Activated naive CD4-positive, alpha-beta T cell treated with anti-CD3 and anti-CD28 coated beads, Interleukin-2, amount 10 ng/mL, durations not matched to agents 7 days and 5 days (primary cell): ENCODE data around the gene ARL5A.
A peak's percentile ranks its signal among the peaks of the same experiment; 100 is the strongest.
"Not testable (repeated sequence)": the region's sequence is repeated elsewhere in the genome, so short reads cannot be mapped to it uniquely, and the experiment has no call there.

ENCODE experiments used
- CTCF ChIA-PET: fragments of 350-600 bp; sonication (Branson Sonifier 250); formaldehyde crosslinking; loops from one replicate; lab custom pipeline; 2021; ENCODE audit warnings: antibody characterized with exemption; lab: Charles Lee
- DNase-seq: peaks from one replicate; pipeline ENCODE4 v3.0.0-alpha.2; 2020
- H3K27ac Mint-ChIP-seq: one replicate; pipeline ENCODE4 v1.8.0; 2021; ENCODE audit warnings: mild to moderate bottlenecking, moderate library complexity, mixed read lengths
- H3K27me3 Mint-ChIP-seq: one replicate; pipeline ENCODE4 v1.8.0; 2021; ENCODE audit warnings: mild to moderate bottlenecking, mixed read lengths
- H3K36me3 Mint-ChIP-seq: one replicate; pipeline ENCODE4 v1.8.0; 2021; ENCODE audit warnings: mixed read lengths
- H3K4me1 Mint-ChIP-seq: one replicate; pipeline ENCODE4 v1.8.0; 2021; ENCODE audit warnings: mixed read lengths
- H3K4me3 Mint-ChIP-seq: one replicate; pipeline ENCODE4 v1.8.0; 2021; ENCODE audit warnings: mild to moderate bottlenecking, moderate library complexity, mixed read lengths
- H3K9me3 Mint-ChIP-seq: one replicate; pipeline ENCODE4 v1.8.0; 2021; ENCODE audit warnings: mixed read lengths

ARL5A gene, protein sequence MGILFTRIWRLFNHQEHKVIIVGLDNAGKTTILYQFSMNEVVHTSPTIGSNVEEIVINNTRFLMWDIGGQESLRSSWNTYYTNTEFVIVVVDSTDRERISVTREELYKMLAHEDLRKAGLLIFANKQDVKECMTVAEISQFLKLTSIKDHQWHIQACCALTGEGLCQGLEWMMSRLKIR

DNA sequence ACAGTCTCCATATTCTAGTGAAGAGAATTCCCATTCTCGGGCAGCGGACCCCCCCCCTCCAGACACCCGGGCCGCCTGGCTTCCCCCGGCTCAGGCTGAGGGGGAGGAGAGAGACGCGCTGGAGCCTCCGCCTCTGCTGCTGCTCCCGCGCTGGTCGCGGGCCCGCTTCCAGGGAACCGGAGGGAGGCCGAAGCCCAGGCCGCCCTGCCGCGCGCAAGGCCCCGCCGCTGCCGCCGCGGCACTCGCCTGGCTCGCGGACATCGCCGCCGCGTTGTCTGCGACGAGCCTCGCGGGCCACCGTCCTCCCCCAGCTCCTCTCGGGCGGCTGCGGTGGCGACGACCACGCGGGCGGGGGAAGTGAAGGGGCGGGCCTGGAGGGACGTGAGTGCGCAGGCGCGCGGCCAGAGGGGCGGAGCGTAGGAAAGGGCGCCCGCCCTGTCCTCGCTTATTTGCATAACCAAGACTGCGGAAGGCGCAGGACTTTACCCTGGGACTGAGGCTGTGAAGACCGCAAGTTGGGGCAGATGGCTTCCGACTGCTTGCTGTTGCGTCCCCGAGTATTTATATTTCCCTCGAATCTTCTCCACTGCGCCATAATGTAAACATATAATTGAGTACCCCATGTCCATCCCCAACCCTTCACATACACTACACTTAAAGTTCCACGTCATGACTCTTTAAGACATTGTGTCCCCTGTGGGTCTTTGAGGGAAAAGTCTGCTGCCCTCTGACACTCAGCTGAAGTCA lies at the start of gene ARL5A:
TSS of gene ARL5A (minus strand) at position 279 of the 747 bp plus-strand sequence. CDS start at position 34, 245 bp downstream.
- CTCF ChIA-PET: no interaction called here

GRCh38 chr2:151875631-151876030 lies 47.4 kb upstream of the ARL5A start:
- CTCF ChIA-PET, H3K36me3 Mint-ChIP-seq, DNase-seq, H3K4me1 Mint-ChIP-seq, H3K4me3 Mint-ChIP-seq, H3K9me3 Mint-ChIP-seq, H3K27ac Mint-ChIP-seq, H3K27me3 Mint-ChIP-seq: not testable (repeated sequence)

More for the DNA sequence above, at the start of gene ARL5A:
- Mint-ChIP-seq H3K27ac (peak within 1 kb of the TSS; percentile 86), H3K27me3 (no peaks in the 10 kb centered on the region), H3K4me1 (peaks cover 44% of the 10 kb centered on the region), H3K4me3 (peak within 1 kb of the TSS; percentile 95), H3K9me3 (no peaks in the 10 kb centered on the region), H3K36me3 (peaks cover 16% of the 10 kb centered on the region)
- peak; percentile 94 for DNase-seq

DNA sequence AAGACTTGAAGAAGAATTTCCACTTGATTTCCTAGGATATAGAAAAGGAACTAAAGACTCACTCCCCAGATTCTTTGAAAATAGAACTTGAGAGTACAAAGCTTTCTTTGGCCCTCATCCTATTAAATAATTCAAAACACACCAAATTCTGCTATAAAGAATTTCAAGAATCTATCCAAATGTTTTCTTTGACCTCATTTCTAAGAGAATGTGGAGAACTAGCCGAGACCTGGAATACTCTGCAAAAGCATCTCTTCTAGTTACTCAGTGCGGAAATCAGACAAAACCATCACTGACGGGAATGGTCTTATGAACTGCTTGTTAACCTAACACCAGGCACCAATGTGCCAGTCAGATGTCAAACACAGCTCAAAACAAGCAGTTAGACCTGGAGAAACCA lies 44.2 kb upstream of the ARL5A start:
- H3K27me3 Mint-ChIP-seq: peaks cover 14% of the 10 kb centered on the region
- no peak for DNase-seq
- no peak overlapping the region for H3K27ac Mint-ChIP-seq
- no peak overlapping the region for H3K4me3 Mint-ChIP-seq
- H3K36me3 Mint-ChIP-seq: no peaks in the 10 kb centered on the region
- CTCF ChIA-PET: no interaction called here
- H3K4me1 Mint-ChIP-seq: no peaks in the 10 kb centered on the region
- no peaks in the 10 kb centered on the region for H3K9me3 Mint-ChIP-seq

GRCh38 chr2:151869291-151869690 lies 41.1 kb upstream of the ARL5A start:
- Mint-ChIP-seq H3K9me3 (no peaks in the 10 kb centered on the region), H3K27ac (no peak overlapping the region), H3K27me3 (peaks cover 14% of the 10 kb centered on the region), H3K4me3 (no peak overlapping the region), H3K36me3 (no peaks in the 10 kb centered on the region), H3K4me1 (no peaks in the 10 kb centered on the region)
- no peak for DNase-seq
- CTCF ChIA-PET: no interaction called here

DNA sequence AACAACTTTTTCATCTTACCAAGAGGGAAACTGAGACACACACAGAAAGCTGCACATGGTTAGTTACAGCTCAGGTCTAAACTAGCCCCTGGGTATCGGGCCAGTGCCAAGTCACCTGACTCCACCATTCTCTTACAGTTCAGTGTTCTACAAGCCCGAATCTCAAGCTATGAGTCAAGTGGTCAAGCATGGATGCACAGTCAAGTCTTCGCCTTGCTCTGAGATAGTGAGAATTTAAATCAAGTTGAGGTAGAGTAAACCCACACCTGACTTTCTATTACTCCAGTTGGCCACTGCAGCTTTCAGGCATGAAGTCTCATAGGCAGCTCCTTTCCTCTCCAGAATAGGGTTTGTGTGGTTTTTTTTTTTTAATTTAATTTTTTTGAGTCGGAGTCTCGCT lies 34.5 kb upstream of the ARL5A start:
- no peaks in the 10 kb centered on the region for H3K9me3 Mint-ChIP-seq
- no peak overlapping the region for H3K27ac Mint-ChIP-seq
- H3K27me3 Mint-ChIP-seq: no peaks in the 10 kb centered on the region
- no peak for DNase-seq
- no peaks in the 10 kb centered on the region for H3K4me1 Mint-ChIP-seq
- H3K36me3 Mint-ChIP-seq: no peaks in the 10 kb centered on the region
- CTCF ChIA-PET: no interaction called here
- H3K4me3 Mint-ChIP-seq: no peak overlapping the region

- CTCF ChIA-PET: no interaction called here
- no peaks in the 10 kb centered on the region for H3K9me3 Mint-ChIP-seq
- H3K4me3 Mint-ChIP-seq: no peak overlapping the region
- H3K27me3 Mint-ChIP-seq: no peaks in the 10 kb centered on the region
- H3K27ac Mint-ChIP-seq: no peak overlapping the region
- H3K4me1 Mint-ChIP-seq: no peaks in the 10 kb centered on the region
- no peak for DNase-seq
- no peaks in the 10 kb centered on the region for H3K36me3 Mint-ChIP-seq
Measured at GRCh38 chr2:151861174-151861573, 33.0 kb upstream of the ARL5A start.

DNA sequence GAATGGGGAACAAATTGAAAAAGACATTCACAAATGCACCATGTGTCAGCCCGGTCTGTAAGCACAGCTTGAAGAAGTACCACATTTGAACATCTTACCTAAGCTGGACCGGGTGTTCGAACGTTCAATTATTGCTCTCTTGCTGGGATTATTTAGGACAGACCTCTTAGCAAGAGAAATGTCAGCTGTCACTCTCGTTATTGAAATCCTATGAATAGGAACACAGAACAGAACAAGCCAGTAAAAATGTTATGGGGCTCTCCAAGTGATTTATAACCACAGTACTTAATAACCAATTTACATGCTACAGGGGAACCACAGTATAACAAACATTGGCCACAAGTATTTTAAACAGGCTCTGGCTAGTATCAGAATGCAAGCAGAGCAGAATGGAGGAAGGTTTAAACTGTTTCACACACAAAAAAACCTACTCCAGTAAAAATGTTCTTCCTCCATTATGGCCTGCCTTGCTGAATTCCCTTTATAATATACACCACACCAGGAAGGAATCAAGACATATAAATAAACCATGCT lies 32.5 kb upstream of the ARL5A start:
- no peak for DNase-seq
- H3K4me3 Mint-ChIP-seq: no peak overlapping the region
- H3K27ac Mint-ChIP-seq: no peak overlapping the region
- no peaks in the 10 kb centered on the region for H3K4me1 Mint-ChIP-seq
- H3K27me3 Mint-ChIP-seq: no peaks in the 10 kb centered on the region
- CTCF ChIA-PET: no interaction called here
- H3K9me3 Mint-ChIP-seq: no peaks in the 10 kb centered on the region
- H3K36me3 Mint-ChIP-seq: no peaks in the 10 kb centered on the region

GRCh38 chr2:151860210-151860609 lies 32.0 kb upstream of the ARL5A start:
- no peak overlapping the region for H3K4me3 Mint-ChIP-seq
- H3K4me1 Mint-ChIP-seq: no peaks in the 10 kb centered on the region
- CTCF ChIA-PET: no interaction called here
- no peaks in the 10 kb centered on the region for H3K27me3 Mint-ChIP-seq
- H3K36me3 Mint-ChIP-seq: no peaks in the 10 kb centered on the region
- H3K9me3 Mint-ChIP-seq: no peaks in the 10 kb centered on the region
- no peak for DNase-seq
- H3K27ac Mint-ChIP-seq: no peak overlapping the region

- Mint-ChIP-seq H3K9me3 (no peaks in the 10 kb centered on the region), H3K36me3 (no peaks in the 10 kb centered on the region), H3K4me1 (no peaks in the 10 kb centered on the region), H3K27ac (no peak overlapping the region), H3K4me3 (no peak overlapping the region), H3K27me3 (no peaks in the 10 kb centered on the region)
- CTCF ChIA-PET: no interaction called here
- DNase-seq: no peak
Measured at GRCh38 chr2:151857650-151858049, 29.4 kb upstream of the ARL5A start.

DNA sequence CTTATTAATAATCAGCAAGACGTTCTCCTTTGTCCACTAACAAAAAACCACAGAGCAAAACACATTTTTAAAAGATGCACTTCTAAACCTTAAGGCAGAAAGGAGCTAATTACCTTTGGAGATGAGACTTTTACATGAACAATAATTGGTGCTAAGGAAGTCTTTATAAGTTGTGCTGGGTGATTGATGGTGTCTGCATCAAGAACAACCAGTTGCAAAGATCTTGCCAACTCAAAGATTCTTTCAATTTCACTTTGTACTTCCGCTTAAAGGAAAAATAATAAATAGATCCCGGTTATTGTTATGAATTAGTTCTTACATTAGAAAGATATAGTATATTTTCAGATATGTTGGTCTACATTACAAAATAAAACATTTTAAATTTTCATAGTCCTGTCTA lies 26.9 kb upstream of the ARL5A start:
- H3K27ac Mint-ChIP-seq: no peak overlapping the region
- DNase-seq: no peak
- no peaks in the 10 kb centered on the region for H3K9me3 Mint-ChIP-seq
- CTCF ChIA-PET: no interaction called here
- H3K27me3 Mint-ChIP-seq: no peaks in the 10 kb centered on the region
- no peaks in the 10 kb centered on the region for H3K36me3 Mint-ChIP-seq
- no peak overlapping the region for H3K4me3 Mint-ChIP-seq
- H3K4me1 Mint-ChIP-seq: no peaks in the 10 kb centered on the region

GRCh38 chr2:151853070-151853758 lies 25.0 kb upstream of the ARL5A start:
- CTCF ChIA-PET: no interaction called here
- H3K27me3 Mint-ChIP-seq: peaks cover 4% of the 10 kb centered on the region
- H3K36me3 Mint-ChIP-seq: no peaks in the 10 kb centered on the region
- no peaks in the 10 kb centered on the region for H3K9me3 Mint-ChIP-seq
- no peak overlapping the region for H3K27ac Mint-ChIP-seq
- no peak overlapping the region for H3K4me3 Mint-ChIP-seq
- no peak for DNase-seq
- no peaks in the 10 kb centered on the region for H3K4me1 Mint-ChIP-seq

DNA sequence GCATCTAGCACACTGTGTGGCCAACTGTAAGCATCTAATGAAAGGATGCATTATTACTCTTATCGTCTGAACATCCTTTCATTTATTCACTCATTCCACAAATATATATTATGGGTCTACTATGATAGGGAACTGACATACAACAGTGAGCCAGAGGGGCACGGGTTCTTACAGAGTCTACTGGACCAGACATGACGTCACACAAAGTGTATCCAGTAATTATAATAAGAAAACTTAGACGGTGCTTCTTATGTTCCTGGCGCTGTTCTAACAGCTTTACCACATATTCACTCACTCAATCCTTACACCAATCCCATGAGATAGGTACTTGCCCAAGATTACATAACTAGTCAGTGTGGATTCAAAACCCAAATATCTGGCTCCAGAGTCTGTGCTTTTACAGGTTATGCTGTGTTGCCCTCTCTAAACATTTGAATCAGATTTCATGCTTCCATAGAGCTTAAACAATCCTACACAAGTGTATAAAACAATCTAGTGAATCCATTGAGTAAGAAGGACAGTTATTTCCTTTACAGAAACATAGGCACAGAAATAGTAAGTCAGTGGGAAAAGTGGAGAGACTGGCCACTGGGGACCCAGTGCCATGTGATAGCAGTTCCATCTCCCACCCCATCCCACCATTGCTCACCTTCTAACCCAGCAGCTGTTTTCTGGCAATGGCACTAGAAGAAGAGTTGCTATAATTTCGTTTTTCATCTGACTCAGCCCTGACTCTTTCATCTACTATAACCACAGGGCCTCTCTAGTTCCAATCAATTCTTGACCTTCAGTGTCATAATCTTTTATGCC lies 24.2 kb upstream of the ARL5A start:
- Mint-ChIP-seq H3K9me3 (no peaks in the 10 kb centered on the region), H3K4me1 (no peaks in the 10 kb centered on the region), H3K27ac (no peak overlapping the region), H3K4me3 (no peak overlapping the region), H3K36me3 (no peaks in the 10 kb centered on the region), H3K27me3 (peaks cover 4% of the 10 kb centered on the region)
- no peak for DNase-seq
- CTCF ChIA-PET: no interaction called here

- peaks cover 8% of the 10 kb centered on the region for H3K27me3 Mint-ChIP-seq
- no peaks in the 10 kb centered on the region for H3K36me3 Mint-ChIP-seq
- no peaks in the 10 kb centered on the region for H3K4me1 Mint-ChIP-seq
- no peak overlapping the region for H3K4me3 Mint-ChIP-seq
- no peak overlapping the region for H3K27ac Mint-ChIP-seq
- no peak for DNase-seq
- no peaks in the 10 kb centered on the region for H3K9me3 Mint-ChIP-seq
- CTCF ChIA-PET: no interaction called here
Measured at GRCh38 chr2:151851761-151852160, 23.5 kb upstream of the ARL5A start.

DNA sequence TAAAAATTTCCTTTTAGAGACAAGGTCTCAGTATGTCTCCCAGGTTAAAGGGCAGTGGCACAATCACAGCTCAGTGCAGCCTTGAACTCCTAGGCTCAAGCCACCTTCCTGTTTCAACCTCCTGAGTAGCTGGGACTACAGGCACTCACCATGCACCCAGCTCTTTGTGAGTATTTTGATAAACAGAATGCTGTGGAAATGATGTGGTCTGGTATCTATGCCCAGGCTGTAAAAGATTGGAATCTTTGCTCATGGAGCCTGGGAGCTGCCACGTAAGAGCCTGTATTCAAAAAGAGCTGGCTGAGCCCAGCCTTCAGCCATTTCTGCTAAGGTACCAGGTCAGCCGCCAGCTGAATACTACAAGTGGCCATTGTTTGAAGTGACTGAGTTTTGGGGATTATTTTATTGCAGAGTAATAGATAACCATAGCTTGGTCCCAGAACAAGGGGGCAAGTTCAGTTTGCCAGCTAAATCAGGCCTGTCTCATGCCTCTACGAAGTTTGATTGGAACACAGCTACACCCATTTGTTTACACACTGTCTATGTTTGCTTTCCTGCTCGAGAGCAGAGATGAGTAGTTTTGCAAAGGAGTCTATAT lies 21.3 kb upstream of the ARL5A start:
- CTCF ChIA-PET: no interaction called here
- no peak overlapping the region for H3K27ac Mint-ChIP-seq
- H3K4me1 Mint-ChIP-seq: no peaks in the 10 kb centered on the region
- H3K9me3 Mint-ChIP-seq: no peaks in the 10 kb centered on the region
- no peaks in the 10 kb centered on the region for H3K36me3 Mint-ChIP-seq
- peaks cover 8% of the 10 kb centered on the region for H3K27me3 Mint-ChIP-seq
- H3K4me3 Mint-ChIP-seq: no peak overlapping the region
- DNase-seq: no peak
